Chondrocyte (in vitro differentiated cells): ENCODE measurements around the gene ABLIM2. TPM values are rescaled to one million over a fixed set of nuclear protein-coding genes. Genes with fewer than 3 reads are reported as not detected.

Source experiments
- DNase-seq: peaks from one replicate; pipeline ENCODE4 v3.0.0; 2021; ENCODE audit warnings: mixed read lengths, low spot score
- H3K27ac Mint-ChIP-seq: one replicate; pipeline ENCODE4 v1.8.0; 2021; ENCODE audit warnings: mild to moderate bottlenecking, moderate library complexity, mixed read lengths; ENCODE audit not compliant: unreplicated experiment
- H3K27me3 Mint-ChIP-seq: 2 replicates; pipeline ENCODE4 v1.8.0; 2021; ENCODE audit warnings: low read depth, mixed read lengths
- H3K36me3 Mint-ChIP-seq: 2 replicates; pipeline ENCODE4 v1.8.0; 2021; ENCODE audit warnings: low read depth, mixed read lengths
- H3K4me1 Mint-ChIP-seq: 2 replicates; pipeline ENCODE4 v1.8.0; 2021; ENCODE audit warnings: low read depth, mild to moderate bottlenecking, mixed read lengths
- H3K4me3 Mint-ChIP-seq: one replicate; pipeline ENCODE4 v1.8.0; 2021; ENCODE audit warnings: mild to moderate bottlenecking, moderate library complexity, mixed read lengths; ENCODE audit not compliant: unreplicated experiment
- H3K9me3 Mint-ChIP-seq: 2 replicates; pipeline ENCODE4 v1.8.0; 2021; ENCODE audit warnings: low read depth, mixed read lengths
- CTCF ChIP-seq: fragments of 200-600 bp; sonication (generic); IDR thresholded peaks from 2 replicates; pipeline ENCODE4 v1.5.0; 2021; ENCODE audit warnings: antibody characterized with exemption, mild to moderate bottlenecking, moderate library complexity
- total RNA-seq: library from RNA; stranded (reverse); gene quantifications from 3 replicates; pipeline ENCODE4 v1.2.1, GENCODE V29; 2021

ABLIM2 gene
- total RNA-seq, 1 donor from 2014 or later = 0.47 TPM

- no peak overlapping the region for H3K27ac Mint-ChIP-seq
- peak; percentile 68 for DNase-seq
- H3K36me3 Mint-ChIP-seq = peaks cover 2% of the 10 kb centered on the region
- no peak for TF ChIP-seq CTCF
- H3K9me3 Mint-ChIP-seq = no peaks in the 10 kb centered on the region
- H3K4me1 Mint-ChIP-seq = peaks cover 4% of the 10 kb centered on the region
- no peak overlapping the region for H3K4me3 Mint-ChIP-seq
- peaks cover 47% of the 10 kb centered on the region for H3K27me3 Mint-ChIP-seq
These were observed 76.7 kb downstream of the ABLIM2 start for GRCh38 chr4:8081621-8082516.

- no peaks in the 10 kb centered on the region for H3K9me3 Mint-ChIP-seq
- peaks cover 47% of the 10 kb centered on the region for H3K27me3 Mint-ChIP-seq
- no peak for TF ChIP-seq CTCF
- no peak overlapping the region for H3K27ac Mint-ChIP-seq
- H3K4me1 Mint-ChIP-seq = no peaks in the 10 kb centered on the region
- DNase-seq = no peak
- H3K36me3 Mint-ChIP-seq = peaks cover 2% of the 10 kb centered on the region
- no peak overlapping the region for H3K4me3 Mint-ChIP-seq
These were observed 77.4 kb downstream of the ABLIM2 start for GRCh38 chr4:8081171-8081570.

GRCh38 chr4:8080754-8081065, 77.9 kb downstream of the ABLIM2 start:
- H3K4me1 Mint-ChIP-seq = no peaks in the 10 kb centered on the region
- no peak for TF ChIP-seq CTCF
- no peak overlapping the region for H3K4me3 Mint-ChIP-seq
- peaks cover 47% of the 10 kb centered on the region for H3K27me3 Mint-ChIP-seq
- no peaks in the 10 kb centered on the region for H3K9me3 Mint-ChIP-seq
- peaks cover 2% of the 10 kb centered on the region for H3K36me3 Mint-ChIP-seq
- H3K27ac Mint-ChIP-seq = no peak overlapping the region
- no peak for DNase-seq

- no peak for TF ChIP-seq CTCF
- Mint-ChIP-seq H3K4me1 (no peaks in the 10 kb centered on the region), H3K4me3 (no peak overlapping the region), H3K36me3 (peaks cover 2% of the 10 kb centered on the region), H3K27me3 (peaks cover 49% of the 10 kb centered on the region), H3K27ac (no peak overlapping the region), H3K9me3 (no peaks in the 10 kb centered on the region)
- no peak for DNase-seq
These were observed 78.5 kb downstream of the ABLIM2 start for GRCh38 chr4:8079916-8080753.

GRCh38 chr4:8079031-8079885, 79.4 kb downstream of the ABLIM2 start:
- H3K27ac Mint-ChIP-seq = no peak overlapping the region
- no peak for TF ChIP-seq CTCF
- peaks cover 2% of the 10 kb centered on the region for H3K36me3 Mint-ChIP-seq
- H3K27me3 Mint-ChIP-seq = peaks cover 55% of the 10 kb centered on the region
- H3K4me1 Mint-ChIP-seq = no peaks in the 10 kb centered on the region
- DNase-seq = no peak
- H3K9me3 Mint-ChIP-seq = no peaks in the 10 kb centered on the region
- no peak overlapping the region for H3K4me3 Mint-ChIP-seq
